GM20000 (cell line): ENCODE results near the gene RGS3.

Source experiments
- DNase-seq: peaks from one replicate; pipeline ENCODE4 v3.0.0; 2012; ENCODE audit warnings: low spot score
- TF ChIP-seq, protein P1 (sequence below): IDR thresholded peaks from 2 replicates; pipeline ENCODE4 v1.5.1; 2012; ENCODE audit warnings: mild to moderate bottlenecking, control low read depth; ENCODE audit errors: extremely low read depth, missing control alignments

The RGS3 gene

GRCh38 chr9:113499876-113500497 is 36.5 kb downstream of the RGS3 start:
- no peak for DNase-seq
- TF ChIP-seq, protein P1, sequence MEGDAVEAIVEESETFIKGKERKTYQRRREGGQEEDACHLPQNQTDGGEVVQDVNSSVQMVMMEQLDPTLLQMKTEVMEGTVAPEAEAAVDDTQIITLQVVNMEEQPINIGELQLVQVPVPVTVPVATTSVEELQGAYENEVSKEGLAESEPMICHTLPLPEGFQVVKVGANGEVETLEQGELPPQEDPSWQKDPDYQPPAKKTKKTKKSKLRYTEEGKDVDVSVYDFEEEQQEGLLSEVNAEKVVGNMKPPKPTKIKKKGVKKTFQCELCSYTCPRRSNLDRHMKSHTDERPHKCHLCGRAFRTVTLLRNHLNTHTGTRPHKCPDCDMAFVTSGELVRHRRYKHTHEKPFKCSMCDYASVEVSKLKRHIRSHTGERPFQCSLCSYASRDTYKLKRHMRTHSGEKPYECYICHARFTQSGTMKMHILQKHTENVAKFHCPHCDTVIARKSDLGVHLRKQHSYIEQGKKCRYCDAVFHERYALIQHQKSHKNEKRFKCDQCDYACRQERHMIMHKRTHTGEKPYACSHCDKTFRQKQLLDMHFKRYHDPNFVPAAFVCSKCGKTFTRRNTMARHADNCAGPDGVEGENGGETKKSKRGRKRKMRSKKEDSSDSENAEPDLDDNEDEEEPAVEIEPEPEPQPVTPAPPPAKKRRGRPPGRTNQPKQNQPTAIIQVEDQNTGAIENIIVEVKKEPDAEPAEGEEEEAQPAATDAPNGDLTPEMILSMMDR = no peak

DNA sequence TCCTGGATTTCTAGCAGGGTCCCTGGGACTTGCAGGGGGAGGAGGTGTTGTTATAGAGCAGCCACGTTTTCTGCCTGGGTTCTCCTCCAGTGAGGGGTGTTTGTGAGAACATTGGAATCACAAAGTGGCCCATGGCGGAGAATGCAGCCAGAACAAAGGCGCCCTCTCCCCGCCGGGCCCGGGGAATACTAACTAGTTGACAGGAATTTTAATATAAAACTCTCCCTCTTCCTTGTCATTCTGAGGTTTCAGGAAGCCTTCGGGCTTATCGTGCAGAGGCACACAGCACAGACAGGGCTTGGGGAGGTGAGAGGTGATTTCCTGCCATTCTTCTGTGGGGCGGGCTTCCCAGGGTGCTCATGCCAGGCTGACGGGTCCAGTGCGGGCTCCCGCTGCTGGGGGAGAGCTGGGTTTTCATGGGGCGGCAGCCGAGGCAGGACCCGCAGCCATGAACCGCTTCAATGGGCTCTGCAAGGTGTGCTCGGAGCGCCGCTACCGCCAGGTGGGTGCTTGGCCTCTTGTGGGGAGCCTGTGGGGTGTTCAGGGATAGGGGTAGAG is 37.7 kb downstream of the RGS3 start:
- TF ChIP-seq, protein P1 = no peak
- no peak for DNase-seq

DNA sequence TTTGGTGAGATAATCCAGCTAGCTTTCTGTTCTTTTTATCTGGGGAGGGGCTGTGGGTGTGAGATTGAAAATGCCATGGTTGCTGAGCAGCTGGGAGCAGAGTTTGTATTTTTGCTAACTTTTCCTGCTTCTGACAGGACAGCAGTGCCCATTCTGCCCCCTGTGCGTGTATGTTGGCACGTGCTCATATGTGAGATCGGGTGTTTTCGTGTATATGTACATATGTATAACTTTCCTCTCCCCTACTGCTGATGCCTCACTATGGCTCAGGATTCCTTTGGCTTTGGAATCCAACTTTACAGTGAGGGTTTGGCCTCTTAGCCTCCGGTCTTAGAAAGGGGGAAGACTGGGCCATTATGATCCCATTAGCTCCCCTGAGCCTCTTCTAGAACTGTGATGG is 38.3 kb downstream of the RGS3 start:
- TF ChIP-seq, protein P1 = no peak
- DNase-seq = no peak

DNA sequence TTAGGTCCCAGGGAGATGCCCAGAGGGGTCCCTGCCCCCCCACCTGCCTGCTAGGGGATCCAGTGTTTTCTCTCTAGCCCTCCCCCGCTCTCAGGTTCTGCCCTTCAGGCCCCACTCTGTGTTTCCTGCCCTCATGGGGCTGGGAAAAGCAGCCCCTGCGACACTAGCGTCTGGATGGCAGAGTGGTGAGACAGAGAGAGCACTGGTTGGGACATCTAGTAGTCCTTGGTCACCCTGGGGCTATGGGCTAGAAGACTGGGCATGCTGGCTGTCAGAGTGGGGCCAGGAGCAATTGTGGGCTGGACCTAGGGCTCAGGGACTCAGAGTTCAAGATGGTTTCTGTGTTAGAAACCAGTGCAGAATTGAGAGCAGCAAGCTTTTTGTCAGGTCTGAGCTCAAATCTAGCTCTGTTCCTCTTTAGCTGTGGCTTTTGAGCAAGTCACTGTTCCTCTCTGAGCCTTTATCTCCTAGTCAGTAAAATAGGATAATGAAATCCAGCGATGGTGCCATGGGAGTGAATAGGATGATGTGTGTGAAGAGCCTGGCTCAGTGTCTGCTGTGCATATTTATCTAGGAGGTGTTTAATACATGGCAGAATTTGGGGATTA is 39.0 kb downstream of the RGS3 start:
- TF ChIP-seq, protein P1 = no peak
- DNase-seq = no peak

DNA sequence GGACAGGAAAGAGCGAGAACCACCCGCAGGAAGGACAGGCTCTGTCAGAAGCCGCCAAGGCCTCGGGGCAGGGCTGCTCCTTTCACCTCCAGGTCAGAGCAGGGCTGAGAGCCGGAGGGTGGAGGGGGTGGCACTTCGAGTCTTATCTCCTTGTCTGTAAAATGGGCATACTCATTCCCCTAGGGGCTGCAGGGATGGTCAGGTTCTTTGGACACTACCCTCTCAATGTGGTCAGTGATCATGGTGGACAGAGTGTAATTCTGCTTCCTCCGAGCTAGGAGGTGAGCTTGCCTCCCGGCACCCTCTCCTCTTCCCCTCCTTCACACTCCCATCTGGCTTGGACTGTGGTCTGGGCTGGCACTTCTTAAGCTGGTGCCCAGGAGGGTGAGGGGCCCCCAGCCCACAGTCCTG is 39.6 kb downstream of the RGS3 start:
- DNase-seq = no peak
- TF ChIP-seq, protein P1 = no peak

DNA sequence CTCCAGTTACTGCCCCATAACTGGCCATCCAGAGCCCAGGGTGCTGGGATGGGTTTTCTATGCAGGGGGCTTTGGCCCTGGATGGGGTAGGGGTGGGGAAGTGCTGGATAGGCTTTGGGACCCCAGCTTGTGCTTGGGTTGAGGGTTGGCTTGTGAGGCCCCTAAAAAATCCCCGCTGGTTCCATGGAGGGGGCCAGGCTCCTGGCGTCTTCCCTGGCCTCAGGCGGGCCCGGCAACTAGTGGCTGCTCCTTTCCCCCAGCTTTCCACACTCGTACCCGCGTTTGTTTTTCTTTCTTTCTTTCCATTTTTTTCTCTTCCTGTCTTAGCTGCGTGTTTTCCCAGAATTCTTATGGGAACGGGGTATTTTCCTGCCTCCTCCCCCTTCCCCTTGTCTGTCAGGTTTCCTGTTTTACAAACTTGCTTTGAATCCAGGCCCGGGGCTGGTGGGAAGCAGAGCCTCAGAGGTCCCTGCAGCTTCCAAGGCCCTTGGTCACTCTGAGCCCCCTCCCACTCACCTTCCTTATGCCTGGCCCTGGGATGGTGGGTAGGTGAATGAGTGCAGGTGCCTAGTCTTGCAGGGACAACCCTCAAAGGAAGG is 40.2 kb downstream of the RGS3 start:
- DNase-seq = no peak

More for the DNA sequence above, 40.2 kb downstream of the RGS3 start:
- TF ChIP-seq, protein P1 = no peak
